ENCODE data around the gene PXT1. TPM values are rescaled to one million over a fixed set of nuclear protein-coding genes. Genes with fewer than 3 reads are reported as not detected.

PXT1 gene
- total and polyA plus RNA-seq, 2 donors (not counting 1 experiment from before 2014, with no cell fraction given) = 0.52 TPM; not detected in 1

DNA sequence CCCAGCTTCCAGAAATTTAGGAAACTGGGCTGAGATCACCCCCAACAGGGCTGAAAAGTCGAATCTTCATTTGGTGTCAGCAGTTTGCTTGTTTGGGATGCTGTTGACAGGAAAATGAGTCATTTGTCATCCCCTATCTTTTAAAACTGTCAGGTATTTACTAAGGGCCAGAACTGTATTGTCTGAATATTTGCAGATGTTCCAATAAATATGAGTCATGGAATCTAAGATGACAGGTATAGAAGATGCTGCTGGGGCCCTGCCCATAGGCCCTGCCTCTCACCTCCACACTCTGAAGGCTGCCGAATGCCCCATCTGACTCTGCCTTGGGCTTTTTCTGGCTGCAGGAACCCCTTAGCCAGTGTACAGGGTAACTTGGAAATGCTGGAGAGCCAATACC is 59.0 kb downstream of the PXT1 start:
- H3K4me1 ChIP-seq (ENCODE audit: control insufficient read depth in 2 of 2, insufficient read depth in 2 of 2, low read length in 2 of 2) = peaks cover 20 to 33% of the 10 kb centered on the region in 2 donors
- ATAC-seq (ENCODE audit: low read depth) = no peak
- POLR2A ChIA-PET = no interaction called here

GRCh38 chr6:36382976-36383375 is 59.7 kb downstream of the PXT1 start:
- ATAC-seq (ENCODE audit: low read depth) (no peak), DNase-seq (no peak)
- no peak for TF ChIP-seq EZH2 (IDR thresholded peaks at IDR 0.05; ENCODE audit: borderline replicate concordance, insufficient read depth, low read depth, low read length, poor library complexity, severe bottlenecking)
- TF ChIP-seq CTCF (IDR thresholded peaks at IDR 0.05) = no peak
- H3K4me1 Mint-ChIP-seq = peaks cover 30% of the 10 kb centered on the region
- intact Hi-C loops (cut with micrococcal nuclease) = no loop called here
- H4K20me1 ChIP-seq (ENCODE audit: control insufficient read depth, insufficient read depth, low read length, poor library complexity, severe bottlenecking) = no peaks in the 10 kb centered on the region
- no peaks in the 10 kb centered on the region for H3K9me3 Mint-ChIP-seq (ENCODE audit: insufficient read depth)
- H3K4me2 ChIP-seq (replicated peaks; ENCODE audit: low read depth, low read length, poor library complexity, severe bottlenecking) = no peak overlapping the region
- ChIA-PET CTCF (interaction anchor here (0.7 to 3.6 kb wide), 2 partner anchors 23 to 1141 kb away, joined by 3 to 13 read pairs; no protein-coding TSS in a partner anchor), POLR2A (no interaction called here)
- H3K4me3 ChIP-seq (ENCODE audit: control extremely low read depth in 1 of 5, extremely low read depth in 1 of 5, insufficient read depth in 1 of 5, low read depth in 2 of 5, low read length in 4 of 5) = no peak overlapping the region
- H3K27me3 Mint-ChIP-seq = peaks cover 24% of the 10 kb centered on the region
- H3K9ac ChIP-seq (ENCODE audit: low read length) = no peak overlapping the region
- WGBS (ENCODE audit: insufficient coverage) = 92% methylated on average over 3 of the region's 4 CpGs
- H3K4me1 ChIP-seq (ENCODE audit: control insufficient read depth in 2 of 2, insufficient read depth in 2 of 2, low read length in 2 of 2) = peaks cover 14 to 32% of the 10 kb centered on the region in 2 donors
- H3K79me2 ChIP-seq (ENCODE audit: control insufficient read depth, insufficient read depth, low read length) = no peaks in the 10 kb centered on the region
- H2AFZ ChIP-seq (ENCODE audit: insufficient read depth, low read depth, low read length, poor library complexity, severe bottlenecking) = no peak overlapping the region
- no peak overlapping the region for H3K27ac ChIP-seq (ENCODE audit: low read length in 2 of 2)
- H3K27me3 ChIP-seq (replicated peaks in 1 of 4; ENCODE audit: control extremely low read depth in 1 of 4, control insufficient read depth in 3 of 4, insufficient read depth in 4 of 4, low read length in 3 of 4) = peaks cover 0 to 16% (median 8%) of the 10 kb centered on the region in 4 experiments
- no peak overlapping the region for H3K4me3 Mint-ChIP-seq
- H3K27ac Mint-ChIP-seq = no peak overlapping the region
- no peaks in the 10 kb centered on the region for H3K36me3 ChIP-seq (replicated peaks in 1 of 2; ENCODE audit: control extremely low read depth in 1 of 2, control insufficient read depth in 1 of 2, extremely low read depth in 1 of 2, insufficient read depth in 2 of 2, low read length in 1 of 2)
- no peaks in the 10 kb centered on the region for H3K9me3 ChIP-seq (ENCODE audit: control extremely low read depth in 1 of 3, control insufficient read depth in 2 of 3, insufficient read depth in 1 of 3, low read length in 2 of 3)

More for the DNA sequence above, 59.0 kb downstream of the PXT1 start:
- intact Hi-C loops (cut with micrococcal nuclease) = no loop called here
- CTCF ChIA-PET = interaction anchor here (0.7 to 3.6 kb wide), 2 partner anchors 23 to 1142 kb away, joined by 3 to 13 read pairs; no protein-coding TSS in a partner anchor
- Histone ChIP-seq H4K20me1 (ENCODE audit: control insufficient read depth, insufficient read depth, low read length, poor library complexity, severe bottlenecking) (no peaks in the 10 kb centered on the region), H3K27ac (ENCODE audit: low read length in 2 of 2) (no peak overlapping the region), H3K9ac (ENCODE audit: low read length) (no peak overlapping the region), H3K79me2 (ENCODE audit: control insufficient read depth, insufficient read depth, low read length) (no peaks in the 10 kb centered on the region), H3K9me3 (ENCODE audit: control extremely low read depth in 1 of 3, control insufficient read depth in 2 of 3, insufficient read depth in 1 of 3, low read length in 2 of 3) (no peaks in the 10 kb centered on the region), H3K36me3 (replicated peaks in 1 of 2; ENCODE audit: control extremely low read depth in 1 of 2, control insufficient read depth in 1 of 2, extremely low read depth in 1 of 2, insufficient read depth in 2 of 2, low read length in 1 of 2) (no peaks in the 10 kb centered on the region), H3K4me3 (ENCODE audit: control extremely low read depth in 1 of 5, extremely low read depth in 1 of 5, insufficient read depth in 1 of 5, low read depth in 2 of 5, low read length in 4 of 5) (no peak overlapping the region), H3K27me3 (replicated peaks in 1 of 4; ENCODE audit: control extremely low read depth in 1 of 4, control insufficient read depth in 3 of 4, insufficient read depth in 4 of 4, low read length in 3 of 4) (peaks cover 0 to 22% (median 12%) of the 10 kb centered on the region in 4 experiments), H3K4me2 (replicated peaks; ENCODE audit: low read depth, low read length, poor library complexity, severe bottlenecking) (no peak overlapping the region), H2AFZ (ENCODE audit: insufficient read depth, low read depth, low read length, poor library complexity, severe bottlenecking) (no peak overlapping the region)
- H3K4me1 Mint-ChIP-seq = peaks cover 30% of the 10 kb centered on the region
- 100% methylated on average over 1 of the region's 2 CpGs for WGBS (ENCODE audit: insufficient coverage)
- peaks cover 30% of the 10 kb centered on the region for H3K27me3 Mint-ChIP-seq
- no peaks in the 10 kb centered on the region for H3K9me3 Mint-ChIP-seq (ENCODE audit: insufficient read depth)
- TF ChIP-seq EZH2 (IDR thresholded peaks at IDR 0.05; ENCODE audit: borderline replicate concordance, insufficient read depth, low read depth, low read length, poor library complexity, severe bottlenecking) (no peak), CTCF (IDR thresholded peaks at IDR 0.05) (no peak)
- H3K27ac Mint-ChIP-seq = no peak overlapping the region
- H3K4me3 Mint-ChIP-seq = no peak overlapping the region
- DNase-seq = no peak
